Urothelium cell line (cell line): Measurements from ENCODE around the gene BCKDHA.

ENCODE experiments used
- DNase-seq: peaks from one replicate; pipeline ENCODE4 v3.0.0; 2011; ENCODE audit warnings: low spot score, mixed read lengths
- FAIRE-seq: peaks from 2 replicates; lab custom pipeline; 2011; peaks lifted over from hg19 to GRCh38; lab: Jason Lieb, UNC

BCKDHA gene

GRCh38 chr19:41397086-41398049 lies at the start of gene BCKDHA, which contains the start of gene EXOSC5:
TSS of gene BCKDHA (plus strand) at chr19:41397818. CDS start at chr19:41397828, 10 bp downstream.
TSS of gene EXOSC5 (minus strand) at chr19:41397359. CDS start at chr19:41397328, 31 bp downstream.
- DNase-seq (peak; percentile 99), FAIRE-seq (peak; percentile 79)

GRCh38 chr19:41350735-41351338 lies 46.8 kb upstream of the BCKDHA start:
- FAIRE-seq = no peak

GRCh38 chr19:41351339-41352245 lies 46.0 kb upstream of the BCKDHA start:
- FAIRE-seq (peak; percentile 20), DNase-seq (peak; percentile 83)

More at GRCh38 chr19:41350735-41351338, 46.8 kb upstream of the BCKDHA start:
- DNase-seq = no peak

- FAIRE-seq (no peak), DNase-seq (no peak)
Measured at GRCh38 chr19:41352279-41352608, 45.4 kb upstream of the BCKDHA start.

GRCh38 chr19:41352609-41353465 lies 44.8 kb upstream of the BCKDHA start:
- DNase-seq (peak; percentile 73), FAIRE-seq (no peak)

- DNase-seq (peak; percentile 97), FAIRE-seq (no peak)
Measured at GRCh38 chr19:41353466-41354342, 43.9 kb upstream of the BCKDHA start, which contains the start of gene TGFB1. TSS of gene TGFB1 (minus strand) at chr19:41353922. CDS start at chr19:41353044, 878 bp downstream.

GRCh38 chr19:41354343-41354953 lies 43.2 kb upstream of the BCKDHA start:
- DNase-seq = no peak
- peak; percentile 23 for FAIRE-seq

- FAIRE-seq (no peak), DNase-seq (no peak)
Measured at GRCh38 chr19:41355035-41355434, 42.6 kb upstream of the BCKDHA start.

GRCh38 chr19:41355802-41356201 lies 41.8 kb upstream of the BCKDHA start:
- FAIRE-seq = no peak
- no peak for DNase-seq

- DNase-seq = no peak
- no peak for FAIRE-seq
Measured at GRCh38 chr19:41356984-41357739, 40.5 kb upstream of the BCKDHA start.

- no peak for FAIRE-seq
- no peak for DNase-seq
Measured at GRCh38 chr19:41357746-41358145, 39.9 kb upstream of the BCKDHA start.

- FAIRE-seq = no peak
- DNase-seq = no peak
Measured at GRCh38 chr19:41359741-41360140, 37.9 kb upstream of the BCKDHA start.

- DNase-seq = no peak
- FAIRE-seq = no peak
Measured at GRCh38 chr19:41362143-41362847, 35.3 kb upstream of the BCKDHA start.

GRCh38 chr19:41363371-41363752 lies 34.3 kb upstream of the BCKDHA start:
- no peak for DNase-seq
- no peak for FAIRE-seq

GRCh38 chr19:41363753-41364523 lies 33.7 kb upstream of the BCKDHA start, which contains the start of gene B9D2:
TSS of gene B9D2 (minus strand) at chr19:41364149. CDS start at chr19:41363519, 630 bp downstream.
- DNase-seq (peak; percentile 96), FAIRE-seq (peak; percentile 67)
